H9 (cell line): ENCODE measurements around the gene TAS2R8. TPM values are rescaled to one million over a fixed set of nuclear protein-coding genes. Genes with fewer than 3 reads are reported as not detected.

ENCODE experiments used
- DNase-seq: peaks from one replicate; pipeline ENCODE4 v3.0.0-alpha.2; 2017
- H2AFZ ChIP-seq: one replicate; pipeline ENCODE4 v1.6.1; 2013; ENCODE audit warnings: mild to moderate bottlenecking, low read length, control low read depth, moderate library complexity
- H2AK5ac ChIP-seq: 2 replicates; pipeline ENCODE4 v1.6.1; 2013; ENCODE audit warnings: low read length, control low read depth, mixed read lengths; ENCODE audit not compliant: insufficient read length
- H2BK120ac ChIP-seq: one replicate; pipeline ENCODE4 v1.6.1; 2013; ENCODE audit warnings: low read depth, mild to moderate bottlenecking, low read length, control low read depth, inconsistent platforms; ENCODE audit not compliant: poor library complexity, severe bottlenecking
- H2BK12ac ChIP-seq: 2 replicates; pipeline ENCODE4 v1.6.1; 2013; ENCODE audit warnings: low read length, control low read depth, mixed read lengths, low read depth; ENCODE audit not compliant: insufficient read length
- H2BK15ac ChIP-seq: 2 replicates; pipeline ENCODE4 v1.6.1; 2013; ENCODE audit warnings: low read depth, low read length, control low read depth
- H2BK20ac ChIP-seq: one replicate; pipeline ENCODE4 v1.6.1; 2013; ENCODE audit warnings: low read depth, mild to moderate bottlenecking, low read length, control low read depth, inconsistent platforms; ENCODE audit not compliant: poor library complexity, severe bottlenecking
- H2BK5ac ChIP-seq: 2 replicates; pipeline ENCODE4 v1.6.1; 2013; ENCODE audit warnings: low read length, control low read depth, mixed read lengths; ENCODE audit not compliant: insufficient read length
- H3K14ac ChIP-seq: 2 replicates; pipeline ENCODE4 v1.6.1; 2013; ENCODE audit warnings: low read length, control low read depth; ENCODE audit not compliant: insufficient read depth
- H3K18ac ChIP-seq: 2 replicates; pipeline ENCODE4 v1.6.1; 2013; ENCODE audit warnings: low read depth, mild to moderate bottlenecking, mixed read lengths, low read length, control low read depth; ENCODE audit not compliant: insufficient read length
- H3K23ac ChIP-seq: 2 replicates; pipeline ENCODE4 v1.6.1; 2013; ENCODE audit warnings: low read length, control low read depth, mixed read lengths, low read depth; ENCODE audit not compliant: insufficient read length
- H3K23me2 ChIP-seq: 2 replicates; pipeline ENCODE4 v1.6.1; 2013; ENCODE audit warnings: low read depth, mild to moderate bottlenecking, mixed read lengths, low read length, control low read depth; ENCODE audit not compliant: insufficient read length, poor library complexity, severe bottlenecking
- H3K27ac ChIP-seq: 2 replicates; pipeline ENCODE4 v1.5.1; 2013; ENCODE audit warnings: low read length, control low read depth, mixed read lengths, low read depth; ENCODE audit not compliant: insufficient read length
- H3K27me3 ChIP-seq: 2 replicates; pipeline ENCODE4 v1.6.1; 2013; ENCODE audit warnings: low read length, control low read depth, inconsistent platforms; ENCODE audit not compliant: insufficient read depth
- H3K4ac ChIP-seq: 2 replicates; pipeline ENCODE4 v1.6.1; 2013; ENCODE audit warnings: low read depth, mild to moderate bottlenecking, control low read depth, inconsistent platforms, low read length, moderate library complexity
- H3K4me1 ChIP-seq: 2 replicates; pipeline ENCODE4 v1.6.1; 2013; ENCODE audit warnings: low read length, control low read depth, inconsistent platforms; ENCODE audit not compliant: insufficient read depth
- H3K4me2 ChIP-seq: 2 replicates; pipeline ENCODE4 v1.6.1; 2013; ENCODE audit warnings: low read length, control low read depth, mixed read lengths; ENCODE audit not compliant: insufficient read length, insufficient read depth
- H3K56ac ChIP-seq: 2 replicates; pipeline ENCODE4 v1.6.1; 2013; ENCODE audit warnings: low read depth, mild to moderate bottlenecking, mixed read lengths, low read length, control low read depth; ENCODE audit not compliant: insufficient read length
- H3K79me1 ChIP-seq: 2 replicates; pipeline ENCODE4 v1.6.1; 2013; ENCODE audit warnings: low read depth, mild to moderate bottlenecking, moderate library complexity, low read length, control low read depth, inconsistent platforms; ENCODE audit not compliant: insufficient read depth, poor library complexity, severe bottlenecking
- H3K79me2 ChIP-seq: 2 replicates; pipeline ENCODE4 v1.6.1; 2013; ENCODE audit warnings: low read length, control low read depth, inconsistent platforms; ENCODE audit not compliant: insufficient read depth
- H3K9ac ChIP-seq: 2 replicates; pipeline ENCODE4 v1.6.1; 2013; ENCODE audit warnings: low read length, control low read depth, mixed read lengths; ENCODE audit not compliant: insufficient read length; ENCODE audit errors: extremely low read depth
- H3K9me3 ChIP-seq: one replicate; pipeline ENCODE4 v1.6.1; 2013; ENCODE audit warnings: low read depth, low read length, inconsistent platforms; ENCODE audit not compliant: control insufficient read depth
- H3T11ph ChIP-seq: one replicate; pipeline ENCODE4 v1.6.1; 2013; ENCODE audit warnings: mild to moderate bottlenecking, low read length, control low read depth, inconsistent platforms
- H4K20me1 ChIP-seq: one replicate; pipeline ENCODE4 v1.6.1; 2013; ENCODE audit not compliant: control insufficient read depth, insufficient read length, insufficient read depth
- H4K5ac ChIP-seq: 2 replicates; pipeline ENCODE4 v1.6.1; 2013; ENCODE audit warnings: low read depth, mild to moderate bottlenecking, mixed read lengths, low read length, control low read depth; ENCODE audit not compliant: insufficient read length
- H4K8ac ChIP-seq: replicated peaks from 2 replicates; pipeline ENCODE4 v1.6.1; 2013; ENCODE audit warnings: low read length, control low read depth, mixed read lengths, low read depth; ENCODE audit not compliant: insufficient read length
- H4K91ac ChIP-seq: 2 replicates; pipeline ENCODE4 v1.6.1; 2013; ENCODE audit warnings: low read depth, mild to moderate bottlenecking, moderate library complexity, mixed read lengths, low read length, control low read depth; ENCODE audit not compliant: insufficient read length
- H3K27ac Mint-ChIP-seq, 3 experiments: 2 replicates in 2 of 3; 3 replicates in 1 of 3; pipeline ENCODE4 v1.8.0; 2020 to 2021; ENCODE audit warnings: mixed read lengths in 3 of 3, mild to moderate bottlenecking in 1 of 3, moderate library complexity in 1 of 3
- H3K27me3 Mint-ChIP-seq: 2 replicates; pipeline ENCODE4 v1.8.0; 2021; ENCODE audit warnings: low read depth, mild to moderate bottlenecking, moderate library complexity, mixed read lengths
- H3K36me3 Mint-ChIP-seq, 3 experiments: 2 replicates in 2 of 3; 3 replicates in 1 of 3; pipeline ENCODE4 v1.8.0; 2020 to 2021; ENCODE audit warnings: low read depth in 3 of 3, mixed read lengths in 3 of 3; ENCODE audit not compliant: insufficient read depth in 1 of 3
- H3K4me1 Mint-ChIP-seq, 2 experiments: 2 replicates each; pipeline ENCODE4 v1.8.0; 2020; ENCODE audit warnings: mixed read lengths in 2 of 2
- H3K4me3 Mint-ChIP-seq, 2 experiments: 2 replicates in 1 of 2; 3 replicates in 1 of 2; pipeline ENCODE4 v1.8.0; 2020 to 2021; ENCODE audit warnings: mild to moderate bottlenecking in 2 of 2, mixed read lengths in 2 of 2, moderate library complexity in 1 of 2
- H3K9me3 Mint-ChIP-seq, 2 experiments: 2 replicates in 1 of 2; 3 replicates in 1 of 2; pipeline ENCODE4 v1.8.0; 2020; ENCODE audit warnings: mild to moderate bottlenecking in 2 of 2, mixed read lengths in 2 of 2, moderate library complexity in 1 of 2
- CTCF ChIP-seq: fragments of 200-600 bp; sonication (generic); conservative IDR thresholded peaks from 3 replicates; pipeline ENCODE4 v1.8.0; 2021; ENCODE audit warnings: antibody characterized with exemption, mild to moderate bottlenecking
- WGBS: extraction: QIAGEN DNeasy Blood & Tissue Kit; methylation state at CpG from one replicate; pipeline ENCODE4 v1.1.7; 2013; ENCODE audit warnings: missing lambda C conversion rate, low lambda C conversion rate, mixed read lengths; ENCODE audit not compliant: insufficient read length; ENCODE audit errors: extremely low coverage; 5-methylcytosine and 5-hydroxymethylcytosine counted together
- total RNA-seq: library from RNA; stranded (reverse); gene quantifications from 2 replicates; pipeline ENCODE4 v1.2.1, GENCODE V29; 2021

TAS2R8 gene
- total RNA-seq, 1 experiment from 2014 or later = not detected

DNA sequence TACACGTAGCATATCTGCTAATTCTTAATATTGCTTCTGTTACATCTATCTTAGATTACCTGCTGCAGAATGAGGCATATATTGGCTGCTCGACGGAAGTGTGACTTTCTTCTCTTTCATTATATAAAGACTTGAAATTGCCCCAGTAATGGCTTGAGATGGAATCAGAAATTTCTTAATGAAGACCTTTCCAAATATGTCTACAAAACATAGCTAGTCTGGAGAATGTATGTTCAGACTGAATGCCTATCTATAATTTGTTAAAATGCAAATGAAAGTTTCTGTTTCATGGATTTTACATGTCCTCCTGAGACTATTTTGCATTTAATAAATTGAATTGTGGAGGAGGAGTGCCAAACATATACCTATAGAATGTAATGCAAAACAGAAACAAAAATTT, 19.2 kb upstream of the TAS2R8 start, which contains the start of gene TAS2R10:
TAS2R10 (minus strand) TSS at position 101 of the 400 bp plus-strand sequence; CDS start at position 12, 89 bp downstream.
- Histone ChIP-seq H2BK5ac (no peak within 1 kb of the TSS), H3K4me2 (no peak within 1 kb of the TSS), H4K5ac (no peak within 1 kb of the TSS), H4K8ac (no peak within 1 kb of the TSS), H3K4ac (no peak within 1 kb of the TSS), H2BK120ac (no peak within 1 kb of the TSS), H3K14ac (no peak within 1 kb of the TSS), H4K20me1 (no peaks in the 10 kb centered on the region), H2BK15ac (no peak within 1 kb of the TSS), H3K27ac (no peak within 1 kb of the TSS), H2AK5ac (no peak within 1 kb of the TSS), H3K23me2 (no peaks in the 10 kb centered on the region), H3K9ac (no peak within 1 kb of the TSS), H2BK20ac (no peak within 1 kb of the TSS), H3K4me1 (no peaks in the 10 kb centered on the region), H4K91ac (no peak within 1 kb of the TSS), H3K79me1 (no peaks in the 10 kb centered on the region), H3K23ac (no peak within 1 kb of the TSS), H3K56ac (no peak within 1 kb of the TSS), H3K27me3 (no peaks in the 10 kb centered on the region), H2AFZ (no peak within 1 kb of the TSS), H3T11ph (no peak within 1 kb of the TSS), H3K9me3 (no peaks in the 10 kb centered on the region), H3K79me2 (no peaks in the 10 kb centered on the region), H3K18ac (no peak within 1 kb of the TSS), H2BK12ac (no peak within 1 kb of the TSS)
- Mint-ChIP-seq H3K4me3 (no peak within 1 kb of the TSS), H3K27ac (no peak within 1 kb of the TSS), H3K27me3 (no peaks in the 10 kb centered on the region), H3K9me3 (no peaks in the 10 kb centered on the region), H3K4me1 (no peaks in the 10 kb centered on the region), H3K36me3 (no peaks in the 10 kb centered on the region)
- no CpG with 5 or more reads among the region's 3 CpGs for WGBS
- DNase-seq = no peak
- TF ChIP-seq CTCF = no peak
